Right lobe of liver (tissue), 6 donors: ENCODE measurements around the gene C1orf94. TPM values are rescaled to one million over a fixed set of nuclear protein-coding genes. Genes with fewer than 3 reads are reported as not detected.

ENCODE experiments used
- ATAC-seq, 4 donors: fragments of 200-7000 bp; cut with Tn5 transposase; one replicate each; pipeline ENCODE4 v1.9.1; 2020; ENCODE audit warnings: mild to moderate bottlenecking in 4 of 4, moderate library complexity in 4 of 4
- DNase-seq, 3 donors: peaks; one replicate each; pipeline ENCODE4 v3.0.0-alpha.2; 2020
- H3K27ac ChIP-seq, 3 donors: fragments of 200-600 bp; one replicate each; pipeline ENCODE4 v1.8.0; 2022
- H3K27me3 ChIP-seq, 2 donors: fragments of 200-600 bp; one replicate each; pipeline ENCODE4 v1.8.0; 2022
- H3K36me3 ChIP-seq, 4 donors: fragments of 200-600 bp; sonication (generic) in 1 of 4; one replicate each; pipeline versions ENCODE4 v1.5.1 to v1.8.0; 2017 to 2022; ENCODE audit warnings: control low read depth in 1 of 4
- H3K4me1 ChIP-seq, 4 donors: fragments of 200-600 bp; sonication (generic) in 1 of 4; one replicate each; pipeline versions ENCODE4 v1.5.1 to v1.8.0; 2017 to 2022; ENCODE audit warnings: control low read depth in 1 of 4
- H3K4me3 ChIP-seq, 3 donors: fragments of 200-600 bp; one replicate each; pipeline ENCODE4 v1.8.0; 2022
- H3K9me3 ChIP-seq, 4 donors: fragments of 200-600 bp; sonication (generic) in 1 of 4; one replicate each; pipeline versions ENCODE4 v1.5.1 to v1.8.0; 2017 to 2022; ENCODE audit warnings: control low read depth in 1 of 4
- CTCF ChIP-seq, 4 donors: fragments of 200-600 bp in 3 of 4; fragments of 450-650 bp in 1 of 4; IDR thresholded peaks; one replicate each; pipeline versions ENCODE4 v1.5.1 to v1.8.0; 2016 to 2022; ENCODE audit warnings: antibody characterized with exemption in 4 of 4, mild to moderate bottlenecking in 2 of 4
- POLR2A ChIP-seq: fragments of 450-650 bp; IDR thresholded peaks from one replicate; pipeline ENCODE4 v1.6.1; 2017; ENCODE audit warnings: antibody characterized with exemption, mild to moderate bottlenecking
- WGBS: methylation state at CpG from one replicate; pipeline ENCODE4 v1.1.6; 2018; ENCODE audit warnings: low coverage, low lambda C conversion rate; ENCODE audit not compliant: insufficient coverage; ENCODE audit errors: missing lambda C conversion rate; 5-methylcytosine and 5-hydroxymethylcytosine counted together
- intact Hi-C, 2 donors: fragments of 100-400 bp; cut with DNase I; formaldehyde crosslinking; loops; one replicate each; pipeline versions ENCODE4 v1.11.2 to v1.14.1; 2022
- total RNA-seq, 6 experiments: library from RNA; depleted of rRNA in 2 of 6; stranded (reverse); fragments of >200 nt in 2 of 6; fragmentation: NEBNext Ultra II Directional in 3 of 6; extraction: Animal tissue kit (Norgen Biotek cat#: 25700) in 3 of 6; gene quantifications; one replicate each; pipeline versions ENCODE4 v1.1.0 to v1.2.4, GENCODE V29; 2016 to 2023
- donor health status: DM: no; HTN: yes; CAD: no.
- donor health status: DM: no; HTN: no; CAD: no.
- donor health status: DM: no; HTN: no; CAD: no.
- donor health status: DM: no; HTN: yes; CAD: no.
- donor health status: DM: no; HTN: yes; CAD: no.

C1orf94 gene
- total RNA-seq, 6 experiments from 2014 or later, result not detected

- no peak for DNase-seq
- Histone ChIP-seq H3K27ac (no peak overlapping the region), H3K36me3 (no peaks in the 10 kb centered on the region), H3K9me3 (no peaks in the 10 kb centered on the region), H3K27me3 (no peaks in the 10 kb centered on the region), H3K4me1 (no peaks in the 10 kb centered on the region), H3K4me3 (no peak overlapping the region)
- intact Hi-C loops, result no loop called here
- TF ChIP-seq CTCF (IDR thresholded peaks at IDR 0.05) (no peak), POLR2A (no peak)
- 35% methylated on average over 9 of the region's 16 CpGs for WGBS
- no peak for ATAC-seq
These were observed 89.6 kb downstream of the C1orf94 start for GRCh38 chr1:34266127-34266951.

- intact Hi-C loops, result no loop called here
These were observed 90.6 kb downstream of the C1orf94 start for GRCh38 chr1:34267326-34267725.

GRCh38 chr1:34268311-34268954, 91.7 kb downstream of the C1orf94 start:
- 21% methylated on average over 4 of the region's 5 CpGs for WGBS
- no peaks in the 10 kb centered on the region for H3K9me3 ChIP-seq
- DNase-seq (no peak), ATAC-seq (no peak)
- H3K4me1 ChIP-seq, result no peaks in the 10 kb centered on the region
- no peaks in the 10 kb centered on the region for H3K27me3 ChIP-seq
- H3K4me3 ChIP-seq, result no peak overlapping the region
- intact Hi-C loops, result no loop called here
- TF ChIP-seq POLR2A (no peak), CTCF (IDR thresholded peaks at IDR 0.05) (no peak)
- H3K27ac ChIP-seq, result no peak overlapping the region
- H3K36me3 ChIP-seq, result no peaks in the 10 kb centered on the region

More at GRCh38 chr1:34267326-34267725, 90.6 kb downstream of the C1orf94 start:
- no peak overlapping the region for H3K4me3 ChIP-seq
- TF ChIP-seq POLR2A, result no peak
- no peak for TF ChIP-seq CTCF (IDR thresholded peaks at IDR 0.05)
- no peaks in the 10 kb centered on the region for H3K27me3 ChIP-seq
- H3K9me3 ChIP-seq, result no peaks in the 10 kb centered on the region
- no peak for DNase-seq
- 39% methylated on average over 3 of the region's 5 CpGs for WGBS
- H3K4me1 ChIP-seq, result no peaks in the 10 kb centered on the region
- no peaks in the 10 kb centered on the region for H3K36me3 ChIP-seq
- no peak for ATAC-seq
- H3K27ac ChIP-seq, result no peak overlapping the region

Other genes starting within 250 kb of the C1orf94 start
- gene CSMD2, start 11.7 kb upstream of the C1orf94 start, total RNA-seq, result under 1 TPM in 5 of 6 experiments, not detected in 1; under 0.01 to 0.19 (median 0.09) TPM